Left renal pelvis (tissue), 4 donors: ENCODE measurements around the gene NCF4. TPM values are rescaled to one million over a fixed set of nuclear protein-coding genes. Genes with fewer than 3 reads are reported as not detected.
A peak's percentile ranks its signal among the peaks of the same experiment; 100 is the strongest.

Experiments used
- DNase-seq, 4 donors: peaks; one replicate each; pipeline ENCODE4 v3.0.0-alpha.2; 2013; ENCODE audit warnings: low read depth in 4 of 4, low spot score in 3 of 4
- polyA plus RNA-seq, 4 donors: library from polyadenylated mRNA; unstranded; fragments of 120-200 nt; gene quantifications; one replicate each; pipeline ENCODE4 v1.2.1, GENCODE V29; 2013; ENCODE audit not compliant: insufficient read length in 4 of 4

The NCF4 gene
- polyA plus RNA-seq, 4 donors: 1.5 to 6.0 (median 2.1) TPM

DNA sequence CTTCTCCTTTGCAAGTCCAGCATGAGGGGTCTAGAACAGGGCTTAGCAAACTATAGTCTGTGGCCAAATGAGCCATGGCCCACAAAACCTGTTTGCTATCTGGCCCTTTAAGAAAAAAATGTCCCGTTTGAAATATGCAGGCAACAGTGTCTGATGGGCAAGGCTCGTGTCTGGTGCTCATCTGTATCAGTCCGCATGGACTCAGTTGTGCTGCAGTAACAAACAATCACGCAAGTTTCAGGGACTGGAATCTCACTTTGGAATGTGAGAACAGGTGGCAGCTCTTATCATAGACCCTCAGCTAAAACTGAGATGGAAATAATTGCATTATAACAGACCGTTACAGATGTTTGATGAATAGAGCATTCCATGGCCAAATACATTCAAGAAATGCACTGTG lies 24.9 kb upstream of the NCF4 start:
- no peak for DNase-seq

DNA sequence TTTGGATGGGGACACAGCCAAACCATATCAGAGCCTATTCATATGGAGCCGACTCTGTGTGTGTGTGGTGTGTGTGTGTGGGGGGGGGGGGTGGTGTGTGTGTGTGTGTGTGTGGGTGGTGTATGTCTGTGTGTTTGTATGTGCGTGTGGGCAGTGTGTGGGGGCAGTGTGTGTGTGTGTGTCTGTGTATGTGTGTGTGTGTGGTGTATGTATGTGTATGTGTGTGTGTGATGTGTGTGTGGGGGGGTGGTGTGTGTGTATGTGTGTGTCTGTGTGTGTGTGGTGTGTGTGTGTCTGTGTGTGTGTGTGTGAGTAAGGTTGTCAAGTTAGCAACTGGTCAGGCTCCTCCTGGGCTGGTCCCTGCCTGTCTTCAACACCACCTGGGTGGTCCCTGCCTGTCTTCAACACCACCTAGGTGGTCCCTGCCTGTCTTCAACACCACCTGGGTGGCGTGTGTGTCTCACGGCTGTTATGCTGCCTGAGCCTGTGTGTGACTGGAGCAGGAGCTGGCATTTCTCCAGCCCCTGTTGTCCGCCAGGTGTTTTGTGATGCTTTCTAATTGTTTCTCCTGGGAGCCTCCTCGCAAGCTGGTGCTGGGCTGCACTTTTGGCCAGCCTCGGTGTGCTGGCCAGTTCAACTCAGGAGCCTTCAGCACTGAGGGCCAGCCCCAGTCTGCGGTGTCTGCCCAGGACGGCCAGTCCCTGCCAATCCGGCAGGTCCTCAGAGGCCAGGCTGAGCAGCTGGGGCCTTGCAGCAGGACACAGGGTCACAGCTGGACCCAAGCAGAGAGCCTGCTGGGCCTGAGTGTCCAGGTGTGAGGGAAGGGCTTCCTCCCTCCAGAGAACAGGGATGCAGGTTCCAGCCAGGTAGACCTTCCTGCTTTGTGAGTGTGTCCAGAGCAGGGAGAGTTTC lies 22.4 kb upstream of the NCF4 start:
- no peak for DNase-seq

DNA sequence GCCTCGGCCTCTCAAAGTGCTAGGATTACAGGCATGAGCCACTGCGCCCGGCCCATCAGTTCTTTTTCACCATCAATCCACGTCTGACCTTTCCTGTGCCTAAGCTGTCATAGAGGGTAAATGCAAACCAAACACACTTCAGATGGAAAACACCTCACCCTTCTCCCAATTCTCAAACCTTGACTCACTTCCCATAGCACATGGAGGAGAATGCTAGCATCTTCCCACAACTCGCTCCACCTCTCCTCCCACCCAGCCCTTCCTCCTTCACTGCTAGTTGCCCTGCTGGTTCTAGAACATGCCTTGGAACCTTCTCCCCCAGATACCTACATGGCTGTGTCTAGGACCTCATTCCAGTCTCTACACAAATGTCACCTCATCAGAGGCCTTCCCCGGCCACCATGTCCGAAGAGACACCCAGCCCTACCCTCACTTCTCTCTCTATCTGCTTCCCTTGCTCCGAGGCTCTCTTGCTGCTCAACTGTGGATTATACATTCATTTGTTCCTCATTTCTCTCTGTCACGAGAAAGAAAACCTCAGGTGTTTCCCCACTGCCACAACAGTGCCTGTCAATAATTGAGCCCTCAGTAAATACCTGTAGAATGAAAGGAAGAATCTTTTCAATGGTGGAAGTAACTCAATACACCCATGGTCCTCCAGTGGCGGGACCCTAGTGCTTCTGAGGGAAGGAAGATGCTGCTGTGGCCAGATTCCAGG lies 21.3 kb upstream of the NCF4 start:
- no peak for DNase-seq

DNA sequence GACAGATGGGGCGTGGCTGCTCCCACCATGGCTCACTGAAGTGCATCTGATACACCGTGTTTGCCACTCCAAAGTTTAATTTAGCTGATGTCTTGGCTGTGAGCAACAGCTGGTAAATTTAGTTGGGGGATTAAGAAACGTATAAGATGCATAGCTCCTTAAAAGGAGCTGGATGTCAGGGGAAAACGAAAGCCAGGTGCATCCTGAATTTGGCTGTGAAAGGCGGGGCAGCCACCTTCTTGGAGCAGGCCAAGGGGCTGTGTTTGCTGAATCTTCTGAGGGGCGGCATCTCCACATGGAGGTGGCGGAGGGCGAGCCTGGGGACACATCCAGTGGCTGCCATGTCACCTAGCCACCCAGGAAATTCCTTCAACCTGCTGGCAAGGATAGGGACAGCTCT lies 20.7 kb upstream of the NCF4 start:
- no peak for DNase-seq

DNA sequence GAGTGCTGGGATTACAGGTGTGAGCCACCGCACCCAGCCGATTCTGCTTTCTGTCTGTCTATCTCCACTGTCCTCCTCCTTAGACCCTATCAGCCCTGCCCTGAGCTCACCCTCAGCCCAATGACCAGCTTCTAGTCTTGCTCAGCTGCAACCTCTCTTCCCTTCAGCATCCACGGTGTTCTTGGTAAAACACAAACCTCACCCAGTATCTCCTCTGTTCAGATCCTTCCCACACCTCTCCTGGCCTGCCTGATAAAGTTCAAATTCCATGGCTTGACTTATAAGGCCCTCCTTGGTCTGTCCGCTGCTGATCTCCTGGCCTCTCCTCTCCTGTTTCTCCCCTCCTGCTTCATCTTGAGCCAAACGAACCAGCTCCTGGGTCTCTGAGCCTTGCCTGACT lies 14.5 kb upstream of the NCF4 start:
- no peak for DNase-seq

DNA sequence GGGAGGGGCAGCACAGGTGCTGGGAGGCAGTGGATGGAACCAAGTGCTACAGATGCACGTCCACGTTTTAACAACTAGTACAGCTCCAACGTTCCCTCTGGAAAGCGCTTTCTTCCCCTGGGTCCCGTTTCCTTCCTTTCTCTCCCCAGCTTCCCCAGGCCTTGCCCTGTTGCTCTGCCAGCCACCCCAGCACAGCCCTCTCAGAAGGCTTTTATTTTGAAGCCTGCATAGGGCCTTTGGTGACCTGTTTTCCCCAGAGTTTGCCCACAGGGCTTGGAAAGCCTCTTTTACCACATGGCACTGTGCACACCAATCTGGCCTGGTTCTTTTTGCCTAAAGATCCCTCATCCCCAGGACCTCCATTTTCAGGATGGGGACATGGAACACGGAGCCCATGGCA lies 13.9 kb upstream of the NCF4 start:
- no peak for DNase-seq

DNA sequence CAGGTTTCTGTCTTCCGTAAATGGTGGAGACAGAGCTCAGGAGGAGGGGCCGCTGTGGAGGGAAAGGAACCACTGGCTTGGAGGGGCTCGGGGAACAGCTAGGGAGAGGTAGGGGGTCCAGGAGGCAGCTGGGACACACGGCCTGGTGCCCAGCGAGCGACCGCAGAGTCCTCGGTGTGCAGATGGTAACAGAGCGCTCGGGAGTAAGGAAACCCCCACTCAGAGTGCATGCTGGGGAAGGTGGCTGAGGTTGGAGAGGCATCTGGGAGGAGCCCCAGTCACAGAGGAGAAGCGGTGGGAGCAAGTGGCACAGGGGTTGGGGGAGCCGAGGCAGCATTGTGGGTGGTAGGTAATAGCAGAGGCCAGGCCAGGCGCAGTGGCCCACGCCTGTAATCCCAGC lies 10.8 kb upstream of the NCF4 start:
- no peak for DNase-seq

DNA sequence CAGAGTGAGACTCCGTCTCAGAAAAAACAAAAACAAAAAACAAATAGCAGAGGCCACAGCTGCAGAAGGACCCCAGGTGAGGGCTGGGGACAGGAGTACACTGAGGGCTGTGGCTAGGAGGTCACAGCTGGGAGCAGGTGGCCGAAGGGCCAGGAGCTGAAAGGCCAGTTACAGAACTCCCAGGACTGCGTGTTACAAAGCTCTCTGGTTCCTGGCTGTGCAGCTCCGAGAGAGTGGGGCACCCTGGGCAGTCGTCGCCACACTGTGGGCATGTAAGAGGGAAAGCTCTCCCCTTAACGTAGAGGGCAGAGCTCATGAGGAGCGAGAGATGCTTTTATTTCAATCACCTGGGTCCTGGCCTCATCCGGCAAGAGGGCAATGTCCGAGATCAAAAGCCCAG lies 10.1 kb upstream of the NCF4 start:
- no peak for DNase-seq

DNA sequence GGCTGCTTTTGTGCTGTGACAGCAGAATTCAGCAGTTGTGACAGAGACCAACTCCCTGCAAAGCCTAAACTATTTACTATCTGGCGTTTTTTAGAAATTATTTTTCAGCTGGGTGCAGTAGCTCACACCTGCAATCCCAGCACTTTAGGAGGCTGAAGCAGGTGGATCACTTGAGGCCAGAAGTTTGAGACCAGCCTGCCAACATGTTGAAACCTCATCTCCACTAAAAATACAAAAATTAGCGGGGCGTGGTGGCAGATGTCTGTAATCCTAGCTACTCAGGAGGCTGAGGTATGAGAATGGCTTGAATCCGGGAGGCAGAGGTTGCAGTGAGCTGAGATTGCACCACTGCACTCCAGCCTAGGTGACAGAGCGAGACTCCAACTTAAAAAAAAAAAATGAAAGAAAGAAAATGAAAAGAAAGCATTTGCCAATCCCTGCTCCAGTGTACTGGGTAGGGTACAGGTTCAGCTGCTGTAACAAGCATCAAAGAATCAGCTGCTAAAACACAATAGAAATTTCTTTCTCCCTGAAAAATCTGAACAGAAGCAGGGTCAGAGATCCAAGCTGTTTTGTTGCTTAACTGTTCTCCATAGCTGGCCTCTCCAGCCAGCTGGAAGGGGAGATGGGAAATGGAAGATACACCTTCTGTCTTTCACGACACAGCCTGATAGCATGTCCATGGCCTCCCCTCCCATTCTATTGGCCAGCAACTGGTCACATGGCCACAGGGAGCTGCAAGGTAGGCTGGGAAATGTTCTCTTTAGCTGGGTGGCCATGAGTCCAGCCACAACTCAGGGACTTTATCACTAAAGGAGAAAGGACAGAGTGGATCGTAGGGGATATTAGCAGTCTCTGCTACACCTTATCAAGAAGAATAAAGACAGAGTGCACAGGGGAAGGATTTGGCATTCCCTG lies 8.5 kb upstream of the NCF4 start:
- no peak for DNase-seq

DNA sequence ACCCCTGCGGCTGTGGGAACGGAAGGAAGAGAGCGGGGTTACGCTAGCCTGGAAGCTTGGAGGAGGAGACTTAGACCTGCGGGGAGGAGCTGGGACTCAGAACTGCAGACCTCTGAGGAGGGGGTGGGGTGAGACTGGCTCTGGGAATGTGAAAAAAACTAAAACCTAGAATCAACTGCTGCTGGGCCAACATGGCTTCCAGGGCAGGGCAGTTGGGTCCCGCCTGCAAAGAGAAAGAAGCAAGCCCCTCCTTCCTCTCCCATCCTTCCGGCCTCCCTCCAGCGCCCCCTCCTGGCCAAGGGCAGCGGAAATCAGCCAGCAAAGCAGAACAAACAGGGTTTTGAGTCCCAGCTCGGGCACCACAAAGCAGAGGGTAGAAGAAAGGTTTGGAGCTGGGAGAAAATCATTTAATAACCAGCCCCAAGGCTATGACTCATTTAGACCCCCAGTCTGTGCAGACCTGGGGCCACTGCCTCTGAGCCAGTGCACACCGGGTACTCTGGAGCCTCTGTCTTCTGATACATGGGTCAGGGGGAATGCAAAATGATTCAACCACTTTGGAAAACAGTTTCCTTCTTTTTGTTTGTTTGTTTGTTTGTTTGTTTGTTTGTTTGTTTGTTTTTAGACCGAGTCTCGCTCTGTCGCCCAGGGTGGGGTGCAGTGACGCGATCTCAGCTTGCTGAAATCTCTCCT lies 7.3 kb upstream of the NCF4 start:
- DNase-seq: peak in 2 of 4 donors; percentile 14 to 35

DNA sequence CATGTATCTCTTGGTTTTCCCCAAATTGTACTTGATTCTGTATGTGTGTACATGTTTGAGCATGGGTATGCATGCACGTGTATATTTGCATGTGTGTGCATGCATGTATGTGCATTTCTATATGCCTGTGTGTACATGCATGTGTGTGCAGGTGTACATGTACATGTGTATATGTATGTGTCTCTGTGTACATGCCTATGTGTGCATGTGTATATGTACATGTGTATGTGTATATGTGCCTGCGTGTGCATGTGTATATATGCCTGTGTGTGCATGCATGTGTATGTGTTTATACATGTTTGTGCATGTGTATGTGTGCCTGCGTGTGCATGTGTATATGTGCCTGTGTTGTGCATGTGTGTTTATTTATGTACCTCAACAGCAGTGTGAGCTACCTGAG lies 5.3 kb upstream of the NCF4 start:
- DNase-seq: no peak

DNA sequence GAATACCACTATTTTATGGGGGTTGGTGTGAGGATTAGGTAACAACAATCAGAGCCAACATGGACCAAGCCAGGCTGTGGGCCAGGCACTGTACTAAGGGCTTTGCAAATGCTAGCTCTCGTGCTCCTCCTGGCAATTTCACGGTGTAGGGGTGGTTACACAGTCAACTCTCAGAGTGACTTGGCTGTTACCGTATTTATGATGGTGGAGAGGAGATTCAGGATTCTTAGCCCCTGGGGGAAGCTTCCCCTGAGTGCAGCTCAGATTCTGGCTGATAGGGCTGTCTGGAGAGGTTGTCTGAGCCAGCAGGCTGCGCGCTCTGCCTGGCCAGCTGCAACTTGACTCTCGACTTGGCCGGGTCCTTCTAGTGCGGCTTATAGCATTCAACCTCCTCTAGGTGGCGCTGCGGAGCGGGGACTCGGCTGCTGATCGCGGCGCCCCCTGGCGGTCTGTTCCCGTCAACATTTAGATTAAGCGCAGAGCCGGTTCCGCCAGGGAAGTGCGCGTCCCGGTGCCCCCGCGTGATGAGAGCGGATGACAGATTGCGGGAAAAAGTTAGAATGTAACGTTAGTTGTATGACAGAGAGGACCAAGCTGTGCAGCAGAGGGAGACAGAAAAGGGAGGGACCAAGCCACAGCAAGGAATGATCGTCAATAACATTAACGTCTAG lies 4.5 kb upstream of the NCF4 start:
- peak; percentile 70 to 80 (median 76) for DNase-seq

DNA sequence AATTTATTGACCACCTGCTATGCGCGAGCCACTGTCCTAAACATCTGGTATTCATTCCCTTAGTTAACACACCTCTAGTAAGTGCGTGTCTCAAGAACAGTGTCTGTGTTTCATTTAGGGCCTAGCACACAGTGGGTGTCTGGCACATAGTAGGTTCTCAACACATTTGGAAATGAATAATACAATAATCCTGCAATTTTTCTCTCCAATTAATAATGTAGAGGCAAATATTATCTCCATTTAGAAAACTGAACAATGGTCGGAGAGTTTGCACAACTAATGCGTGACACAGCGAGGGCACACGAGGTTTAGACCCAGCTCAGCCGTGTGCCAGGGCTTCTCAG lies 4.0 kb upstream of the NCF4 start:
- no peak for DNase-seq

DNA sequence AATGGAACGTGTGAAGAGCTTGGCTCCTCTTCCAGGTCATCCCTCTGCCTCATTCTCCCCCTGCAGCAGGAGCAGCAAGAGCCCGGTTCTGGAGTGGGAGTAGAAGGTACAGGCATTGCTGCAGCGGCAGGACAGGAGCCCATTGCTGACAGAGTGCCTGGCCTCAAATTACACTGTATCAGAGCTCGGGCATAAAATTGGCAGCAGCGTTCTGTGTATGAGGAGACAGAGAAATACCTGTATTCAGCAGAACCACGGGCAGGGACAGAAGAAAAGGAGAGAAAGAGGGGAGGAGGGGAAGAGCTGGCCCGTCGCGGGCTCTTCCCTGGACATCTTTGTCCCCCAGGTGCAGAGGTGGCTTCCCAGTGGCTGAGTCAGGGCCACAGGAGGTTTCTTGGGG lies 2.6 kb upstream of the NCF4 start:
- no peak for DNase-seq

DNA sequence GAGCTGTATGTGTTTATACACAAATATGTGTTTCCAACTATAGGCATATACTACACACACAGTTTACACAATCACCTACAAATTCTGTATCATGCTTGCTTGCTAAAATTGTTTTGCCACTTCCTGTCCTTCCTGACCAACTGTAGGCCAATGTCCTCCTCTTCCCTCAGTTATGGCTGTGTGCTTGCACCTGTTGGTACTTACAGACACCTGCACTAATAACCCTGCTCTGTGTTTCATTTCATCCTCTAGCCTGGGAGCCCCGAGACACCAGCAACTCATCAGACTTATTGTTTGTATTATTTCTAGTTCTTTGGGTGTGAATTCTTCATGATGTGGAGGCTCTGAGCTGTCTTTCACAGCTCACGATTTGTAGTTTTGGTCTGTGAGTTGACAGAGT lies 1.8 kb upstream of the NCF4 start:
- no peak for DNase-seq

DNA sequence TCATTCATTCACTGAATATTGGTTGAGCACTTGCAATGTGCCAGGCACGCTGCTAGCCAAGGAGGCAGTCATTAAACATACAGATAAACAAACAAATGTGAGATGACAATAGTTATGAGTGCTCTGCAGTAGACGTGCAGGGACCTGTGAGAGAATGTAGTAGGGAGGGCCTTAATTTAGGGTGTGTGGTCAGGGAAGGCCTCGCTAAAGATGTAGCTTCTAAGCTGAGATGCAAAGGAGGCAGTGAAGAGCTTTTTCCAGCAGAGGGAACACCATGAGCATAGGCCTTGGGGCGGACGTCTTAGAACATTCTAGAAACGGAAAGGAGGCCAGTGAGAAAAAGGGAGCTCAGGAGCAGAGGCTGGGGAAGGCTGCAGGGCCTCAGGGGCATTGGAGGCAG lies 789 bp upstream of the NCF4 start:
- DNase-seq: no peak

DNA sequence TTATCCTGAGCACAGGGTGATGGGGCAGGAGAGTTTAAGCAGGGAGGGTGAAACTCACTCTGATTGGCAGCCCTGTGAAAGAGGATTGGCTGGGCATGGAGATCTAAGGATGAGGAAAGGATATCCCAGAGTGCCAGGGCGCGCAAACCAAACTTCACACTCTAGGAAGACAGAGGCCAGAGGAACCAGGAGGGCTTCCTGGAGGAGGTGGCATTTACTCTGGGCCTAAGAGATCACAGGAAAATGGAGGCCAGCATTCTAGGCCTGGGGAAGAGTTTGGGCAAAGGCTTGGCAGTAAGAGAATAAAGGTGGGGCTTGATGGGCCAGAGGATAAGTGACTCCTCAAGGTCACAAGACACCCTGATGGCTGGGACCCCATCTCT lies 377 bp upstream of the NCF4 start:
- no peak for DNase-seq

DNA sequence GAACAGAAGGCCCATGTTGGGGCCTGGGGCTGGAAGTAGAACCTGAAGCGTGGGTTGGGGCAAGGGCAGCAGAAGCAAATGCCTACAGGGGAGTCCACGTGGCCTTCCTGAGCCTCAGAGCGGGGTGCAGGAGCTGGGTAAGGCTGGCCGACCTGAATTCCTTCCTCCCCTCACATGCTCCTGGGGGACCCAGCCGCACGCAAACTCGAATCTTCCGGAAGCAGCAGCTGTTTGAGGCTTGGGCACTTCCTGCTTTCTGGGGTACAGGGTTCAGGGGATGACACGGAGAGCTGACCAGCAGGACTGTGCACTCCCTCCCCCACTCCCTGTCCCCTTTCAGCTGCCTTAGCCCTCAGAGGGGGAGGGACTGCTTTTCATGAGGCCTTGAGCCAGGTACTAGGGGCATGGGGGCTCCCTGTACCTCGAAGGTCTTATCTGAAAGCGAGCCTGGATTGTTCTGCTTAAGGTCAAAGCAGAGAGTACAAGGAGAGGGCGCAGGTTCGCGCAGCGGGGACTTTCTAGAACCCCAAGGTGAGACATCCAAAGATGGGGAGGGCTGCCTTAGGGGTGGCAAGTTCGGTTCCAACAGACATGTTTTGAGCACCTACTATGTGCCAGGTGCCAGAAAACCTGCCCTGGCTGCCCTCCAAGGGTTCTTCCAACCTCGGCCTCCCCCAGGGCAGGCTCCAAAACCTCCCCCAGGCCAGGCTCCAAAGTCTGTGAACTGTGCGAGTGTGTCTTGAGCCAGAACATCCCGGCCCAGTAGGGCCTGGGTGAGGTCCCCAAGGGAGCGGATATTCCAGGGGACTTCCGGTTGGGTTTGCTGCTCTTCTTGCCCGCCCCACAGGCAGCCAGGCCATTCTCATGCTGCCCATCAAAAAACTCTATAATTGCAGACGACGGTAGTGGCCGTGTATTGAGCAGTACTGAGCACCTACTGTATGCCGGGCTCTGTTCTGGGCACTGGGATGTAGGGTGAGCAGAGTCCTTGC lies 1.7 kb downstream of the NCF4 start:
- DNase-seq: no peak

DNA sequence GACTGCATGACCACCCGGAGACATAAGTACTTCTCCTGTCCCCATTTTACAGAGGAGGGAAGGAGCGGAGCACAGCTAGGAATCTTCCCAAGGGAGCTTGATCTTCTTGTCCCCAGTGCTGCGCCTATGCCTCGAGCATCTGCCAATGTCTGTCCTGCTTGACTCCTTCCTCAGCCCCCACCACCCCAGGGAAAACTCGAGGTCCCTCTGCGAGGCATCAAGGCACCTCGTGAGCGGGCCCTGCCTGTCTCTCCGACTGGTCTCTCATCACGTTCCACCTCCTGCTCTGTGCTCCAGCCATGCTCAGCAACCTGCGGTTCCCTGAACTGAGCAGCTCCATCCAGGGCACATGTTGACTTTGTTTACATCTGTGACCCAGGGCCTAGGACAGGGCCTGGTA lies 2.5 kb downstream of the NCF4 start:
- no peak for DNase-seq
